ENCODE results near the gene SULT1A1.
"Not testable (repeated sequence)": the region's sequence is repeated elsewhere in the genome, so short reads cannot be mapped to it uniquely, and the experiment has no call there.

The SULT1A1 gene

DNA sequence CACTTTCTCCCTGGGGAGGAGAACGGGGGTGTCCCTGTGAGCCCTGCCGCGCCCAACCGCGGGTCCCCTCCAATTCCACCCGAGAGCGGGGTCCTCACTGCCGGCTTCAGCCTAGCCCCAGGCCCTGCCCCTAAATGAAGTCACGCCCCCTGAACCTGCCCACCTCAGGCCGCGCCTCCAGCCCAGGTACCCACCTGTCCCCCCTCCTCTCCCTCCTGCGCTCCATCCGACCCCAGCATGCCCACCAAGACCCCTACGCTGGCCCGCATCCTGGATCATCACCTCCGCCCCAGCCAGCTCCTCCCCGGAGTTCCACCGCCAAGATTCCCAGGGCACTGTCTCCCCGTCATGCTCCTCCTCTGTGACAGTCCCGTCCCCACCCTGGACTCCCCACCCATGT, 8.9 kb downstream of the SULT1A1 start:
- peaks cover 22% of the 10 kb centered on the region for H3K4me1 Mint-ChIP-seq
- H3K9me3 Mint-ChIP-seq, DNase-seq, H3K4me3 Mint-ChIP-seq, H3K27ac Mint-ChIP-seq, H3K27me3 Mint-ChIP-seq: not testable (repeated sequence)
- peak; percentile 2 for ATAC-seq

DNA sequence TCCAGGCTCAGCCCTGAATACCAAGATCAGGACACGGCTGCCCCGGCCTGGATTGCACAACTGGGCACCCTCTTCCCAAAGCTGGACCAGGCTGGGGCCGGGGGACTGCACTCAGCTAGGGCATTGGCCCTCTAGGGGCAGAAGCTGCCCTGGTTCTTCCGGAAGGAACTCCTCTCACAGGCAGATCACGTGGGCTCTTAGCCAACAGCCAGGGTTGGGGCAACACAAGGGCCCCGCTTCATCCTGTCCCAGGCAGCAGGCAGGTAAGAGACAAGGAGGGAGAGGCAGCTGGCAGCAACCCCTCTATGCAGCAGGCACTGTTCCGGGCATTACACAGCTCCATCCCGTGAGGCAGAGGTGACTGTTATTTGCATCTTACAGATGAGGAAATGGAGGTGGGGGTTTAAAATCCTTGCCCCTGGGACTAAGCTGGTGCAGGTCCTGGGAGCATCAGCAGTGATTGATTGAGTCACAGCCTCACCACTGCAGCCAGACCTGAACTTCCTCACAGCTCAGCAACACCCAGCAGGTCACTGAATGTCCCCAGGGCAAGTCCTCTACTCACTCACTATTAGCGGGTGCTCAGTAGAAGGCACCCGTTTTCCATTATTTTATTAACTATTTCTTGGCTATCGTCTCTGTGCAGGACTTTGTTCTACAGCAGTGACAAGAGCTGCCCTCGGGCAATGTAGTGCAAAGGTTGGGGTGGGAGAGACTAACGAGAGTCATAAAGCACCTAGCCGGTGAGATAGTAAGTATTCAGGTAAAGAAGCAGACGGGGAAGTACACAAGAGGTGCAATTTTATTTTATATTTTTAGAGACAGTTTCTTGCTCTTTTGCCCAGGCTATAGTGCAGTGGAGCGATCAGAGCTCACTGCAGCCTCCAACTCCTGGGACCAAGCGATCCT, 10.2 kb downstream of the SULT1A1 start:
- not testable (repeated sequence) for H3K27ac Mint-ChIP-seq, H3K27me3 Mint-ChIP-seq, DNase-seq, H3K4me3 Mint-ChIP-seq, H3K9me3 Mint-ChIP-seq
- ATAC-seq = peak; percentile 93
- H3K4me1 Mint-ChIP-seq = peaks cover 23% of the 10 kb centered on the region

DNA sequence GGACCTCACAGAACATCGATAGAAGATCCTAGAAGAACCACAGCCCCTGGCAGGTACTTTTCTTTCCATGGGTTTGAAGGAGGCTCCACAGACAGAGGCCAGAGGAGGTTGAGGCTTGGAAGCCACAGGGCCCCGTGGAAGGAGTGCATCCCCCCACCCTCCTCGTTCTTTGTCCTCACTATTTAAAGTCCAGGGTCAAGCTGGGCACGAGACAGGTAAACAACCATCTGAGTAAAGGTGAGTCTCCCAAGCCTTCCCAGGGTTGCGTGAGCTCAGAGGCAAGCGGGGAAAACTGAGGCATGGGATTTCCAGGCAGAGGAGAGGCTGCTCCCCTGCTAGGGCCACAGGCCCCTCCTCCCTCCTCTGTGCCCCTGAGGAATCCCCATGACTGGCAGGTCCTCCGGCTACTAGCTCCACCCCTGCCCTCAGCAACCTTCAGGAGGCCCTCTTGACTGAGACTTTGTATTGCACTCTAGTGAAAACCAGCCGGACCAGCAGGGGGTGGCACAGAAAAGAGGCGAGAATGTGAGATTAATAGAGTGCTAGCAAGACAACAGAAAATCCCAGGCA, 12.1 kb downstream of the SULT1A1 start:
- ATAC-seq (no peak), DNase-seq (no peak)
- H3K9me3 Mint-ChIP-seq = no peaks in the 10 kb centered on the region
- H3K27ac Mint-ChIP-seq = peak overlapping the region in 1 of 2 donors; percentile 45
- H3K27me3 Mint-ChIP-seq = no peaks in the 10 kb centered on the region
- no peak overlapping the region for H3K4me3 Mint-ChIP-seq
- H3K4me1 Mint-ChIP-seq = peaks cover 30% of the 10 kb centered on the region

DNA sequence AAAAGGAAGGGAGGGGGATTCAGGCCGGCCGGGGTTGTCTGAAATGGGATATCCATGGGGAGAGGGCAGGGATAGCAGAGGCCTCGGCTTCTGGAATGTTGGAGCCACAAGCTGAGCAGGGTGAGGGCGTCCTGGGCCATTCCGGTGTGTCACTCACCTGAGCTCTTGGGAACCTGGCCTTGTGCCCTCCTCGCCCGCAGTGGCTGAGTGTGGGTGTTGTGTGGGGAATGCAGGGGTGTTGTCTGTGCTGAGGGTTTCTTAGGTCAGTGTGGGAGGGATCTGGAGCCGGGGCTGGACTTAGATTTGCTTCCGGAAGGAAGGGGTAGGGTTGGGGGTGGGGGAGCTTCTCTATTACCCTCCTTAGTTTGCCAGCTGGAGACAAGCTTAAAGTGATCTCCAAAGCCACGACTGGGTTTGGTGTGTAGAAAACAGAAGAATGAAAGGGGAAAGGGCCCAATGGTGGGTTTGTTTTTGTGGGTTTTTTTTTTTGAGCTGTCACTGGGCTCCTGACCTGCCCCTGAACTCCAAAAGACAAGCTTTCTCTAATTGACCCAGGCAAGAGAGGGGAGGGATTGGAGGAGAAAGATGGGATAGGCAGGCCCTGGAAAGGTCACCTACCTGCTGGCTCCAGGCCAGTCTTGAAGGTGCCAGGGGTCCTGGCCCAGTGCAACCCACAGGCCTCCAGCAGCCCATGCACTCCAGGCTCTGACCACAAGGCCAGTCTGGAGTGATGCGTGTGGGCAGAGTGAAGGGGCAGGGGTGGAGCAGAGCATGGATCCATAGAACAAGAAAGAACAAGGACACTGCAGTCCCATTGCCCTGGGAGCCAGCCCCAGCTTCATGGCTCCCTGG, 12.8 kb downstream of the SULT1A1 start, which contains the start of gene SULT1A2:
Gene SULT1A2 (minus strand): TSS at position 211 of the 852 bp plus-strand sequence. CDS start 1,120 bp downstream, outside the sequence.
- ATAC-seq = no peak
- H3K27ac Mint-ChIP-seq = no peak within 1 kb of the TSS

DNA sequence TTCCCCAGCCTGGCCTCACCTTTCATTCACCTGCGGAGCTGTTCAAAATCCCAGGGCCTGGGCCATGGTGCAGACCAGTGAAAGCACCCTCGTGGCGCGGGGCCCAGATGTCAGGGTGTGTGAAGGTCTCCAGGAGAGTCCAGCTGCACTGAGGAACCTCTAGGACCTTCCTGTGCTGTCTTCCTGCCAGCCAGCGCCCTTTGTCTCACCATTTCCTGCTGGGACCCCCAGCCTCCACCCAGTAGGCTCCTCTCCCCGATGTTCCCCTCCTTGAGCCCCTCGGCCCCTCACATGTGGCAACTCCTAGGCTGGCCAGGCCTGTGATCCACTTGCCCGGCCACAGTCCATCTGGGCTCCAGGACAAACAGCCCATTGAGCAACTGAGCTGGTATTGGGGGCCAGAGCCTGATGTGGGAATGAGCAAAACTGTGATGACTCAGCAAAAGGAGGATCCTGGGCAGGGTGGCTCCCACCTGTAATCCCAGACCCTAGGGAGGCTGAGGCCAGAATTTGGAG, 13.7 kb downstream of the SULT1A1 start:
- Mint-ChIP-seq H3K4me3 (no peak overlapping the region), H3K27ac (no peak overlapping the region)

More for the DNA sequence above, 12.8 kb downstream of the SULT1A1 start, which contains the start of gene SULT1A2:
- Mint-ChIP-seq H3K9me3 (no peaks in the 10 kb centered on the region), H3K4me1 (peaks cover 30% of the 10 kb centered on the region), H3K4me3 (peak within 1 kb of the TSS in 1 of 2 donors; percentile 5), H3K27me3 (no peaks in the 10 kb centered on the region)
- DNase-seq = no peak

DNA sequence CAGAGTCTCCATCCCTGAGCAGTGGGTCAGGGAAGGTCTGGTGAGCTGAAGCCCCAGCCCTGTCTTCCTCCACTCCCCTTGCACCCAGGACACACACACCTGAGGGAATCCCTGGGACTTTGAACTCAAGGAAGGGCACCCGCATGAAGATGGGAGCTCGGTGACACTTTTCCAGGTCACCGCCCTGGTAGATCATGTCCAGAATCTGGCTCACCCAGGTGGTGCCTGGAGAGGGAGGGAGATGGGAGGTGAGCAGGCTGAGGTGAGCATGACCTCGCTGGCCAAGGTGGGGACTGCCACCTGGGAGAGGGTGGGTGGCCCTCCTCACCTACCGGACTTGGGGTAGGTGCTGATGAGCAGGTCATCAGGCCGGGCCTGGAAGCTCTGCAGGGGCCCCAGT, 14.4 kb downstream of the SULT1A1 start:
- not testable (repeated sequence) for H3K4me3 Mint-ChIP-seq, ATAC-seq, H3K9me3 Mint-ChIP-seq, H3K27me3 Mint-ChIP-seq, DNase-seq
- Mint-ChIP-seq H3K4me1 (peaks cover 30% of the 10 kb centered on the region), H3K27ac (peak overlapping the region in 1 of 2 donors; percentile 71)

More for the DNA sequence above, 13.7 kb downstream of the SULT1A1 start:
- DNase-seq (no peak), ATAC-seq (no peak)
- no peaks in the 10 kb centered on the region for H3K27me3 Mint-ChIP-seq
- H3K4me1 Mint-ChIP-seq = peaks cover 30% of the 10 kb centered on the region
- H3K9me3 Mint-ChIP-seq = no peaks in the 10 kb centered on the region

DNA sequence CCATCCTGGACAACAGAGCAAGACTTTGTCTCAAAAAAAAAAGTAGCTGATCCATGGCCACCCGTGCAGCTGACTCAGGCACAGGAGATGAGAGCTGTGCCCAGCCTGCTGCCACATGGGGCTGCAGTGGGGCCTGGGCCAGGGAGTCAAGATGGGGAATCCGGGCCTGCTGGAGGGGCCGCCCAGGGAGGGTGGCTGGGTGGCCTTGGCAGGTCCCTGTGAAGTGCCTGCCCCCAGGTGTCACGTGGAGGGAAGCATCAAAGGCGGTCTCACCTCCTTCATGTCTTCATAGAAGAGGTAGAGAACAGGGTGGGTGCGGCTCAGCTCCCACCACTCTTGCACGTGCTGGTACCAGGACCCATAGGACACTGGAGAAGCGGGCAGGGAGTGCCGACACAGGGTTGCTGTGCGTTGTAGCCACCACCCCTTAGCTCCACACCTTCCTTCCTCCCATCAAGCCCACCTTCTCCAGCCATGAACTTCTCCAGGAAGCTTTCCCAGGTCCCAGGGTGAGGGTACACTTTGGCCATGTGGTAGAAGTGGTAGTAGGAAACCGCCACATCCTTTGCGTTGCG, 16.8 kb downstream of the SULT1A1 start:
- Mint-ChIP-seq H3K27me3 (no peaks in the 10 kb centered on the region), H3K27ac (peak overlapping the region in 1 of 2 donors; percentile 67), H3K4me1 (peaks cover 29% of the 10 kb centered on the region), H3K4me3 (no peak overlapping the region), H3K9me3 (no peaks in the 10 kb centered on the region)
- ATAC-seq = peak; percentile 26
- no peak for DNase-seq

DNA sequence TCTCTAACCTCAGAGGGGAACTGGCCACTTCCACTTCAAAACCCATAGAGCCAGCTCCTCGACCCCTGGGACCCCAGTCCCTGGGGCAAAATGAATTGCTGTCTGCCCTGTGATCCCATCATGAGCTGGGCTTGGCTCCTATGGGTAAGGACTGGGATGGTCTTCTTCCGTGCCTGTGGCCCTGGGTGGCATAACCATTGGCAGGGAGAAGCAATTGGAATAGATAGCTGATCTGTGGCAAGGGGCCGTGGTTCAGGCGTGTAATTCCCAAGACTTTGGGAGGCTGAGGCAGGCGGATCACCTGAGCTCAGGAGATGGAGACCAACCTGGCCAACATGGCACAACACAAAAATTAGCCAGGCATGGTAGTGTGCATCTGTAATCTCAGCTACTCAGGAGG, 17.3 kb downstream of the SULT1A1 start:
- no peak for ATAC-seq
- DNase-seq = no peak
- peak overlapping the region in 1 of 2 donors; percentile 45 for H3K4me3 Mint-ChIP-seq
- H3K4me1 Mint-ChIP-seq = peaks cover 23% of the 10 kb centered on the region
- H3K27me3 Mint-ChIP-seq = no peaks in the 10 kb centered on the region
- H3K9me3 Mint-ChIP-seq = no peaks in the 10 kb centered on the region
- no peak overlapping the region for H3K27ac Mint-ChIP-seq

DNA sequence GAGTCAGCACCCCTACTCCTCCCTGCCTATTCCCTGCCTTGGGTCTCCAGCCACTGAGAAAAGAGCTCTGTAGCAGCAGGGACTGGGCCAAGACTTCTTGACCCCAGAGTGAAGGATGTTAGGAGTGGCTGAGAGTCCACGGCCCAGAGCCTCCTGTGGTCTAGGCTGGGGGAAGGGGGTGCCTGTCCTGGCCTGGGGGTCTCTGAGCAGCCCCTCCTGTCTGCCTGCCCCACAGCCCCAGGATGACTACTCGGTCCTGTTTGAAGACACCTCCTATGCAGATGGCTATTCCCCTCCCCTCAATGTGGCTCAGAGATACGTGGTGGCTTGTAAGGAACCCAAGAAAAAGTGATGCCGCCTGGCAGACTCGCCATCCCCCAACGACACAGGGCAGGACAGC, 18.5 kb downstream of the SULT1A1 start:
- Mint-ChIP-seq H3K9me3 (no peaks in the 10 kb centered on the region), H3K4me3 (no peak overlapping the region), H3K27me3 (no peaks in the 10 kb centered on the region), H3K4me1 (peaks cover 11% of the 10 kb centered on the region), H3K27ac (peak overlapping the region; percentile 40 to 49)
- no peak for DNase-seq
- ATAC-seq = no peak

DNA sequence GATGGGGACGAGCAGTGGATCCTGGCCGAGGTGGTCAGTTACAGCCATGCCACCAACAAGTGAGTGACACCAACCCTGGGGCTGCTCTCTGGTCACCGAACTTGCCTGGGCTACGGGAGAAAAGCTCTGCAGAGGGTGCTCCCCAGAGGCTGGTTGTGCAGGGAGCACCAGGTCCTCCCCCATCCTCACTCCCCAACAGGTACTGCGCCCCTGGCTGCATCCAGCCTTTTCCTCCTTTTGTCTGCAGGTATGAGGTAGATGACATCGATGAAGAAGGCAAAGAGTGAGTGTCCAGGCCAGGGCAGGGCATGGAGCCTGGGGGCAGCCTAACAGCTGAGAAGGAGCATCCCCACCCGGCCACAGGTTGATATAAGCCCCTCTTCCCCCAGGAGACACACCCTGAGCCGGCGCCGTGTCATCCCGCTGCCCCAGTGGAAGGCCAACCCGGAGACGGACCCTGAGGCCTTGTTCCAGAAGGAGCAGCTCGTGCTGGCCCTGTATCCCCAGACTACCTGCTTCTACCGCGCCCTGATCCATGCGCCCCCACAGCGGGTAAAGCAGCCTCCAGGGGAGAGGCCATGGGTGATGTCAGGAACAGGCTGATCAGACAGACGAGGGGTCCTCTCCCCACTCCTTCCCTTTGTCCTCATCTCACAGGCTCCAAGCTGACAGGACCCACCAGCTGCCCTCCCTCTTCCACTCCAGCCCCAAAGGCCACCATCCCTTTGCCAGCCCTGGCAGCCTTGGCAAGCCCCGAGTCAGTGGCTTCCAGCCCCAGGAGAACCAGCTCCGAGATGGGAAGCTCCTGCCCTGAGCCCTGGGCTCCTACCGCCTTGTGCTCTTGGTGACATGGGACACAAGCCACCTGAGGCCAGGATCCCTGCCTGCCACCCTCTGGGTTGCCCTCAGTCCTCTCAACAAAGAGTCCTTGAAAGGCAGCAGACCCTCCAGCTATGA, 19.2 kb downstream of the SULT1A1 start:
- H3K27ac Mint-ChIP-seq = no peak overlapping the region
- no peaks in the 10 kb centered on the region for H3K9me3 Mint-ChIP-seq
- no peak overlapping the region for H3K4me3 Mint-ChIP-seq
- H3K4me1 Mint-ChIP-seq = peaks cover 7% of the 10 kb centered on the region
- H3K27me3 Mint-ChIP-seq = no peaks in the 10 kb centered on the region
- ATAC-seq (no peak), DNase-seq (no peak)

DNA sequence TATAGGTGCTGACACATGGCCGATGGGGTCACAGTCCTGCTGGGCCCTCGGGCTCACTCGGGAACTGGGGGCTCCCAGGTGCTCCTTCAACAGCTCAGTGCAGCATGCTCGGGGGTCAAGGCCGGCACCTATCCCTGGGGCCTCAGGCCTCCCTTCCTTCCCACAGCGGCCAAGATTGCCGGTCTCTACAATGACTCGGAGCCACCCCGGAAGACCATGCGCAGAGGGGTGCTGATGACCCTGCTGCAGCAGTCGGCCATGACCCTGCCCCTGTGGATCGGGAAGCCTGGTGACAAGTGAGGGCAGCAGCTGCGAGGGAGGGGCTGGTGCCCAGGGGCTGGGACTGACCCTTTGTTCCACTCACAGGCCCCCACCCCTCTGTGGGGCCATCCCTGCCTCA, 19.9 kb downstream of the SULT1A1 start:
- H3K9me3 Mint-ChIP-seq = no peaks in the 10 kb centered on the region
- H3K4me1 Mint-ChIP-seq = peaks cover 7% of the 10 kb centered on the region
- no peak overlapping the region for H3K4me3 Mint-ChIP-seq
- ATAC-seq (no peak), DNase-seq (no peak)
- H3K27me3 Mint-ChIP-seq = no peaks in the 10 kb centered on the region
- peak overlapping the region in 1 of 2 donors; percentile 43 for H3K27ac Mint-ChIP-seq

DNA sequence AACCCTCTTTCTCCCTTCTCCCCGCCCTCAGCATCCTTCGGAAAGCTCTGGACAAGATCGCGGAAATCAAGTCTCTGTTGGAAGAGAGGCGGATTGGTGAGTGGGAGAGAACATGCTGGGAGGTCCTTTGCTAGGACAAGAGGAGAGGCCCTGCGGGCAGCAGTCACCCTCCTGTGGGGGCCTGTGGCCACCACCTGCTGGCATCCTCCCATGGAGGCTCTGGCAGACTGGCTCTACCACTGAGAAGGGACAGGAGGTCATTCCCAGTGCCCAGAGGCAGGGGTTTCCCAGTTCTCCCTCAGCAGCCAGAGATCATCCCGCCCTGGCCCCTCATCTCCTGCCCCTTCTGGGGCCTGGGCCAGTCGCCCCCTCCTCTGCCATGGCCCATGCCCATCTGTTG, 20.8 kb downstream of the SULT1A1 start:
- no peak overlapping the region for H3K4me3 Mint-ChIP-seq
- ATAC-seq (no peak), DNase-seq (no peak)
- H3K27ac Mint-ChIP-seq = no peak overlapping the region
- peaks cover 7% of the 10 kb centered on the region for H3K4me1 Mint-ChIP-seq
- H3K9me3 Mint-ChIP-seq = no peaks in the 10 kb centered on the region
- no peaks in the 10 kb centered on the region for H3K27me3 Mint-ChIP-seq

DNA sequence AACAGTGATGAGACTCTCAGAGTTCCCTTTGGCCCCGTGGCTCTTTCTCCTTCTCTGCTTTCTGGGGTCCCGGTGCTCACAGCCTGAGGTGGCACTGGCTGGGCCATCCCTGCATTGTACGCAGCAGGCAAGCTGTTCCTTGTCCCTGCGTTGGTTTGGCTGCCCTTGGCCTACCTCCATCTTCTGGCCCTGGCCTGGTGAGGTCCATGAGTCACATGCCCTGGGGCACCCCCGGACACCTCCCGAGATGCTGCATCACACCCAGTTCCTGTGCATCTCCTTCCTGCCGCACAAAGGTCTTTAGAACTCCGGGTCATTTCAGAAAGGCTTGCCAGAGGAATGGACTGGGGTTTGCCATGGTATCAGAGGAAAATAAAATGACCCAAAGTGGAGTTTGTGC, 22.5 kb downstream of the SULT1A1 start:
- H3K9me3 Mint-ChIP-seq = no peaks in the 10 kb centered on the region
- H3K4me3 Mint-ChIP-seq = no peak overlapping the region
- peak overlapping the region in 1 of 2 donors; percentile 27 for H3K27ac Mint-ChIP-seq
- ATAC-seq = no peak
- H3K4me1 Mint-ChIP-seq = no peaks in the 10 kb centered on the region
- DNase-seq = no peak
- no peaks in the 10 kb centered on the region for H3K27me3 Mint-ChIP-seq

DNA sequence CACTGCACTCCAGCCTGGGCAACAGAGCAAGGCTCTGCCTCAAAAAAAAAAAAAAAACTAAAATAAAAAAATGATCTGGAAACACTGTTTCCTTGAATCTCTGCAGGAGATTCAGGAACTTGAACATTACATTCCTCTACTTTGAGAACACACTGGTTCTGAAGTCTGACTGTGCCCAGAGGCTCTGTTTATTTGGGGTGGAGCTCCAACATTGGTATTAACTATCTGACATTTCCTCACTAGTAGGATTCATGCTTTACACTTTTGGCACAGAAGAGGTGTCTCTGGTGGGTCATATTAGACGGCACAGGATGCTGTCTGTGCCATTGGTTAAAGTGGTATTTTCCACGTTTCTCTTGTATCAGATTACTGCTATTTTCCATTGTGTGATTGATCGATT, 23.4 kb downstream of the SULT1A1 start:
- ATAC-seq (no peak), DNase-seq (no peak)
- H3K27ac Mint-ChIP-seq = no peak overlapping the region
- no peaks in the 10 kb centered on the region for H3K27me3 Mint-ChIP-seq
- H3K9me3 Mint-ChIP-seq = no peaks in the 10 kb centered on the region
- no peaks in the 10 kb centered on the region for H3K4me1 Mint-ChIP-seq
- no peak overlapping the region for H3K4me3 Mint-ChIP-seq

Data from stimulated activated naive CD8-positive, alpha-beta T cell treated with anti-CD3 and anti-CD28 coated beads, Interleukin-15, amount 100 ng/mL, for 72 hours (primary cell).